Tibial nerve (tissue), 4 donors: ENCODE data around the gene TXN.

Source experiments
- EP300 ChIP-seq, 2 donors: sonication (generic); formaldehyde crosslinking; IDR thresholded peaks; one replicate each; pipeline ENCODE4 v1.6.1; 2017; ENCODE audit warnings: antibody characterized with exemption in 2 of 2, mild to moderate bottlenecking in 1 of 2
- TF ChIP-seq, protein P1 (sequence below), 5 experiments: fragments of 200-600 bp in 3 of 5; fragments of 450-650 bp in 2 of 5; sonication (generic) in 3 of 5; IDR thresholded peaks; one replicate each; pipeline ENCODE4 v1.5.1; 2016 to 2019; ENCODE audit warnings: antibody characterized with exemption in 5 of 5, mild to moderate bottlenecking in 3 of 5, moderate library complexity in 2 of 5

DNA sequence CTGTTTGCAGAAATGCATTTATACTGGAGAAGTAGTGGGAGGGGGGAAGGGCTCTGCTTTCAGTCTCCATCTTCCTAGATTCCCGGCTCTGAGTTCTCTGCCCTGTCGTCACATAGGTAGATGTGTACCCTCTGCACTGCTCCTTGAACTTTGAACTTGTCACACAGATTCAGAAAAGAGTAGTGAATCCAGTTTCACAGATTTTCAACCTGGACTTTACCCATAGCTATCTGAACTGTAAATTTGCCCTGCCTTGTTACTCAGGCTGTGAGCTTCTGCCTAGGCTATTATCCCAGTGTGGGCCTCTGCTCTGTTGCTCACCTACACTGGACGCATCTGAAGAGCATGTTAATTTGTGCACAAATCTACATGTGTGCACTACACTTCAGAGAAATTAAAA is 35.5 kb downstream of the TXN start:
- no peak for TF ChIP-seq EP300 (IDR thresholded peaks at IDR 0.05)
- TF ChIP-seq, protein P1, sequence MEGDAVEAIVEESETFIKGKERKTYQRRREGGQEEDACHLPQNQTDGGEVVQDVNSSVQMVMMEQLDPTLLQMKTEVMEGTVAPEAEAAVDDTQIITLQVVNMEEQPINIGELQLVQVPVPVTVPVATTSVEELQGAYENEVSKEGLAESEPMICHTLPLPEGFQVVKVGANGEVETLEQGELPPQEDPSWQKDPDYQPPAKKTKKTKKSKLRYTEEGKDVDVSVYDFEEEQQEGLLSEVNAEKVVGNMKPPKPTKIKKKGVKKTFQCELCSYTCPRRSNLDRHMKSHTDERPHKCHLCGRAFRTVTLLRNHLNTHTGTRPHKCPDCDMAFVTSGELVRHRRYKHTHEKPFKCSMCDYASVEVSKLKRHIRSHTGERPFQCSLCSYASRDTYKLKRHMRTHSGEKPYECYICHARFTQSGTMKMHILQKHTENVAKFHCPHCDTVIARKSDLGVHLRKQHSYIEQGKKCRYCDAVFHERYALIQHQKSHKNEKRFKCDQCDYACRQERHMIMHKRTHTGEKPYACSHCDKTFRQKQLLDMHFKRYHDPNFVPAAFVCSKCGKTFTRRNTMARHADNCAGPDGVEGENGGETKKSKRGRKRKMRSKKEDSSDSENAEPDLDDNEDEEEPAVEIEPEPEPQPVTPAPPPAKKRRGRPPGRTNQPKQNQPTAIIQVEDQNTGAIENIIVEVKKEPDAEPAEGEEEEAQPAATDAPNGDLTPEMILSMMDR (IDR thresholded peaks at IDR 0.05): no peak
